ENCODE data around the gene CHD1. TPM values are rescaled to one million over a fixed set of nuclear protein-coding genes. Genes with fewer than 3 reads are reported as not detected.
"Not testable (repeated sequence)": the region's sequence is repeated elsewhere in the genome, so short reads cannot be mapped to it uniquely, and the experiment has no call there.

Gene CHD1
- total RNA-seq, result 45.9 and 47.1 TPM in 2 replicates

- DNase-seq (ENCODE audit: extremely low read depth, low read depth, low spot score), result no peak
These were observed at the start of gene CHD1 for GRCh38 chr5:98928873-98929709. CHD1 (minus strand) TSS chr5:98929007; CDS start chr5:98926386, 2,621 bp downstream.

- DNase-seq (ENCODE audit: extremely low read depth, low read depth, low spot score), result no peak
These were observed 49.7 kb upstream of the CHD1 start for GRCh38 chr5:98978528-98978927.

- no peak for DNase-seq (ENCODE audit: extremely low read depth, low read depth, low spot score)
These were observed 48.9 kb upstream of the CHD1 start for GRCh38 chr5:98977723-98978122.

- DNase-seq (ENCODE audit: extremely low read depth, low read depth, low spot score), result no peak
These were observed 47.0 kb upstream of the CHD1 start for GRCh38 chr5:98975682-98976407.

- DNase-seq (ENCODE audit: extremely low read depth, low read depth, low spot score), result no peak
These were observed 46.4 kb upstream of the CHD1 start for GRCh38 chr5:98975223-98975622.

- no peak for DNase-seq (ENCODE audit: extremely low read depth, low read depth, low spot score)
These were observed 40.6 kb upstream of the CHD1 start for GRCh38 chr5:98969400-98969799.

- no peak for DNase-seq (ENCODE audit: extremely low read depth, low read depth, low spot score)
These were observed 39.3 kb upstream of the CHD1 start for GRCh38 chr5:98968056-98968564.

GRCh38 chr5:98965226-98965625, 36.4 kb upstream of the CHD1 start:
- DNase-seq (ENCODE audit: extremely low read depth, low read depth, low spot score), result no peak

GRCh38 chr5:98964621-98965020, 35.8 kb upstream of the CHD1 start:
- DNase-seq (ENCODE audit: extremely low read depth, low read depth, low spot score), result no peak

- no peak for DNase-seq (ENCODE audit: extremely low read depth, low read depth, low spot score)
These were observed 34.2 kb upstream of the CHD1 start for GRCh38 chr5:98963019-98963418.

- DNase-seq (ENCODE audit: extremely low read depth, low read depth, low spot score), result no peak
These were observed 33.8 kb upstream of the CHD1 start for GRCh38 chr5:98962587-98962986.

GRCh38 chr5:98961665-98962344, 33.0 kb upstream of the CHD1 start:
- DNase-seq (ENCODE audit: extremely low read depth, low read depth, low spot score), result no peak

- no peak for DNase-seq (ENCODE audit: extremely low read depth, low read depth, low spot score)
These were observed 28.5 kb upstream of the CHD1 start for GRCh38 chr5:98957307-98957706.

GRCh38 chr5:98955888-98956287, 27.1 kb upstream of the CHD1 start:
- not testable (repeated sequence) for DNase-seq (ENCODE audit: extremely low read depth, low read depth, low spot score)

GRCh38 chr5:98955471-98955870, 26.7 kb upstream of the CHD1 start:
- DNase-seq (ENCODE audit: extremely low read depth, low read depth, low spot score), result not testable (repeated sequence)

GRCh38 chr5:98954392-98955028, 25.7 kb upstream of the CHD1 start:
- no peak for DNase-seq (ENCODE audit: extremely low read depth, low read depth, low spot score)

GRCh38 chr5:98942847-98943246, 14.0 kb upstream of the CHD1 start:
- DNase-seq (ENCODE audit: extremely low read depth, low read depth, low spot score), result no peak

- no peak for DNase-seq (ENCODE audit: extremely low read depth, low read depth, low spot score)
These were observed 12.5 kb upstream of the CHD1 start for GRCh38 chr5:98941131-98941883.

GRCh38 chr5:98940581-98940980, 11.8 kb upstream of the CHD1 start:
- no peak for DNase-seq (ENCODE audit: extremely low read depth, low read depth, low spot score)

GRCh38 chr5:98938464-98938863, 9.7 kb upstream of the CHD1 start:
- DNase-seq (ENCODE audit: extremely low read depth, low read depth, low spot score), result no peak
